ENCODE results near the gene TMEM98.

- TF ChIP-seq EZH2 (IDR thresholded peaks at IDR 0.05; ENCODE audit: low read length) (no peak), CTCF (optimal IDR thresholded peaks at IDR 0.05 in 1 of 3, IDR thresholded peaks at IDR 0.05 in 1 of 3, conservative IDR thresholded peaks at IDR 0.05 in 1 of 3; ENCODE audit: extremely low read depth in 1 of 3, insufficient read depth in 2 of 3, low read length in 3 of 3) (no peak)
These were observed 36.6 kb downstream of the TMEM98 start for GRCh38 chr17:32964541-32964940.
